ENCODE data around the gene GTPBP10. TPM values are rescaled to one million over a fixed set of nuclear protein-coding genes. Genes with fewer than 3 reads are reported as not detected.

GTPBP10 gene
- total RNA-seq = 10 to 100 TPM; 47.6 to 71.1 TPM

GRCh38 chr7:90346336-90347125 lies at the start of gene GTPBP10:
Gene GTPBP10 (plus strand): TSS chr7:90346716. CDS start chr7:90346742, 26 bp downstream.
- peak; percentile 94 to 95 for DNase-seq
- peaks cover 10 to 16% of the 10 kb centered on the region in 2 donors for H3K36me3 Mint-ChIP-seq (ENCODE audit: insufficient read depth in 2 of 2)
- peak within 1 kb of the TSS; percentile 87 to 97 for H3K4me3 Mint-ChIP-seq
- peak; percentile 94 to 95 for ATAC-seq (replicated peaks in 1 of 2)
- peaks cover 25% of the 10 kb centered on the region for H3K4me1 Mint-ChIP-seq (ENCODE audit: low read depth)
- H3K9me3 Mint-ChIP-seq = no peaks in the 10 kb centered on the region
- no peaks in the 10 kb centered on the region for H3K27me3 Mint-ChIP-seq (ENCODE audit: low read depth)
- peak within 1 kb of the TSS; percentile 98 for H3K27ac Mint-ChIP-seq

DNA sequence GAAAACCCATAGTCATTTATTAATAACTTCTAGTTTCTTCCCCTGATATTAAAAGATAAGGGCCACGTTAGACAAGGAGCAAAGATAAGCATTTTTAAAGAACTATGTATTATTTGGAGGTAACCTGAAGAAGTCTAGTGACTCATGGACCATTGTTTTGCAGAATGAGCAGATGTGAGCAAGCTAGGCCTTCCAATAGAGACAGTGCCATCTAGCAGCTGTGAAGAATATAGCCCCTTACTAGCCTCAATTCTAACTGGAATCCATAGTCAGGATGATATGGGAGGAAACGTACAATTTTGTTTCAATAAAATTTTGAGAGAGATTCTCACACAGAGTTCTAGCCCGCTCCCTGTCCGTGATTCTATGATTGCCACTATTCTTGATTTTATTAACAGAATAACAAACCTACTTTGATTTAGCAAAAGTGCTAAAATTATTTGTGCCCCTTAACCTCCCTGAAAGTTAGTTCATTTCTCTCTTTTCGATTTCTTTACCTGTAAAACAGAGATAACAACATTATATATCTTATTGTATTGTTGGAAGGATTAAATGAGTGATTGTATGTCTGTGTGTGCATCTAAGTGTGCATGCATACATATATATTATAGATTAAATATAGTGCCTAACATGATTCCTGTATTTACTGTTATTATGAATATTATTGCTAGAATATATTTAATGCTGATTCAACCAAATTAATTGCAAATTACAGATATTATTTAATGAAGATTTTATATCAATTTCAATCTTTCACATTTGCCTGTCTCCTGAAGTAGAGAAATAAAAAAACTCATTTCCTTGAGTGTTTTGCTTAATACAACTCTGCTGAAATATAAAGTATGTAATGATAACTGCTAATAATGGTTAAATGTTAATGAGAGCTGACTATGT lies 48.1 kb upstream of the GTPBP10 start:
- no peak overlapping the region for H3K4me3 Mint-ChIP-seq
- H3K27ac Mint-ChIP-seq = no peak overlapping the region
- peaks cover 3% of the 10 kb centered on the region for H3K27me3 Mint-ChIP-seq (ENCODE audit: low read depth)
- no peaks in the 10 kb centered on the region for H3K4me1 Mint-ChIP-seq (ENCODE audit: low read depth)
- peaks cover 0 to 2% of the 10 kb centered on the region in 2 donors for H3K9me3 Mint-ChIP-seq
- peaks cover 0 to 2% of the 10 kb centered on the region in 2 donors for H3K36me3 Mint-ChIP-seq (ENCODE audit: insufficient read depth in 2 of 2)
- DNase-seq (no peak), ATAC-seq (replicated peaks in 1 of 2) (peak; percentile 72 to 84)

GRCh38 chr7:90303241-90303640 lies 43.3 kb upstream of the GTPBP10 start:
- DNase-seq = no peak

DNA sequence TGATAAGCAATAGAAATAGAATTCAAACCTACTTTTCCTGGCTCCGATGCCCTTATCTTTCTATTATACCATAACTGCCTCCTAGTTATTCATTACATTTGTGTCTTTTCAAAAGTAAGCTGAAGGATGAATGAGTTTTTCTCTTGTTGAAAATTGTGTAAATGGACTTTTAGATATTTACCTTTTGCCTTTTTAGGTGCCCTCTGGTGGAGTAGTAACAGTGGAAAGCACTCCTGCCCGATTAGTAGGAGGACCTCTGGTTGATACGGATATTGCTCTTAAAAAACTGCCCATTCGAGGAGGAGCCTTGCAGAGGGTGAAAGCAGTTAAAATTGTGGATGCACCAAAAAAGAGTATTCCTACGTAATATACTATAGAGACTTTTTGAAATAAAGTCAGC lies 36.6 kb upstream of the GTPBP10 start:
- Mint-ChIP-seq H3K4me3 (no peak overlapping the region), H3K9me3 (no peaks in the 10 kb centered on the region), H3K27ac (no peak overlapping the region), H3K4me1 (ENCODE audit: low read depth) (no peaks in the 10 kb centered on the region), H3K27me3 (ENCODE audit: low read depth) (peaks cover 37% of the 10 kb centered on the region), H3K36me3 (ENCODE audit: insufficient read depth in 2 of 2) (no peaks in the 10 kb centered on the region)
- ATAC-seq (replicated peaks in 1 of 2) (no peak), DNase-seq (no peak)

More at GRCh38 chr7:90303241-90303640, 43.3 kb upstream of the GTPBP10 start:
- no peak overlapping the region for H3K27ac Mint-ChIP-seq
- no peak for ATAC-seq (replicated peaks in 1 of 2)
- H3K36me3 Mint-ChIP-seq (ENCODE audit: insufficient read depth in 2 of 2) = no peaks in the 10 kb centered on the region
- H3K4me1 Mint-ChIP-seq (ENCODE audit: low read depth) = no peaks in the 10 kb centered on the region
- H3K27me3 Mint-ChIP-seq (ENCODE audit: low read depth) = peaks cover 7% of the 10 kb centered on the region
- no peak overlapping the region for H3K4me3 Mint-ChIP-seq
- H3K9me3 Mint-ChIP-seq = no peaks in the 10 kb centered on the region

DNA sequence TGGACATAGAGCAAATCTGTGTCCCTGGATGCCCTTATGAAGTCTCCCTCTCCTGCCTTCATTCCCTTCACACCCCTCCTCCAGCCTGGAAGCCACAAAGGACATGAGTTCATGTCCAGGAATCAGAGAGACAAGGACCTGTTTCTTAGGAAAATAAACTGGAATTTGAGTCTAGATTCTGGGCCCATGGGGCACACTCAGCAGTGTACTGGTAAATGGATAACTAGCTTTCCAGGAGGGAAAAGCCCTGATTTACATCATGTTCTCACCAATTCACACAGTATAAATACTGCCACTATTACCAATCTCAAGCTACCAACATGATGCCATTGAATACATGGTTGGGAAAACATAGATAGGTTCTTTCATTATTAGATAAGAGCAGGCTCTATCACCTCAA lies 35.3 kb upstream of the GTPBP10 start:
- no peaks in the 10 kb centered on the region for H3K9me3 Mint-ChIP-seq

GRCh38 chr7:90312745-90313144 lies 33.8 kb upstream of the GTPBP10 start:
- ATAC-seq (replicated peaks in 1 of 2) (no peak), DNase-seq (no peak)
- H3K27me3 Mint-ChIP-seq (ENCODE audit: low read depth) = peaks cover 53% of the 10 kb centered on the region
- H3K4me1 Mint-ChIP-seq (ENCODE audit: low read depth) = no peaks in the 10 kb centered on the region
- H3K27ac Mint-ChIP-seq = no peak overlapping the region
- H3K36me3 Mint-ChIP-seq (ENCODE audit: insufficient read depth in 2 of 2) = no peaks in the 10 kb centered on the region
- H3K9me3 Mint-ChIP-seq = no peaks in the 10 kb centered on the region
- H3K4me3 Mint-ChIP-seq = no peak overlapping the region

More for the DNA sequence above, 35.3 kb upstream of the GTPBP10 start:
- no peak overlapping the region for H3K4me3 Mint-ChIP-seq
- H3K4me1 Mint-ChIP-seq (ENCODE audit: low read depth) = no peaks in the 10 kb centered on the region
- no peak overlapping the region for H3K27ac Mint-ChIP-seq
- ATAC-seq (replicated peaks in 1 of 2) (no peak), DNase-seq (no peak)
- H3K27me3 Mint-ChIP-seq (ENCODE audit: low read depth) = peaks cover 45% of the 10 kb centered on the region
- no peaks in the 10 kb centered on the region for H3K36me3 Mint-ChIP-seq (ENCODE audit: insufficient read depth in 2 of 2)

DNA sequence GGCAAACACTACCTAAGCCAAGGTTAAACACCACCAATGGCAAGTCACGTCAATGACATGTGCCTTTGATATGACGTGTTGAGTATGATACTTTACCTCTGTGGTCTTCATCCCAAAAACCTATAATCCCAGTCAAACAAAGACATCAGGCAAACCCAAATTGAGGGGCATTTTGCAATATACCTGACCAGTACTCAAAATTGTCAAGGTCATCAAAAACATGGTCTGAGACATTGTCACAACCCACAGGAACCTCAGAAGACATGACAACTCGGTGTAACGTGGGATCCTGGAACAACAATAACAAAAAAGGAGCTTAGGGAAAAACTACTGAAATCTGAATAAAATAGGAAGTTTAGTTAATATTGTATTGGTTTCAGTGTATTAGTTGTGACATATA lies 32.6 kb upstream of the GTPBP10 start:
- H3K27me3 Mint-ChIP-seq (ENCODE audit: low read depth) = peaks cover 61% of the 10 kb centered on the region
- ATAC-seq (replicated peaks in 1 of 2) (no peak), DNase-seq (no peak)
- H3K4me3 Mint-ChIP-seq = no peak overlapping the region
- no peak overlapping the region for H3K27ac Mint-ChIP-seq
- no peaks in the 10 kb centered on the region for H3K4me1 Mint-ChIP-seq (ENCODE audit: low read depth)
- no peaks in the 10 kb centered on the region for H3K9me3 Mint-ChIP-seq
- no peaks in the 10 kb centered on the region for H3K36me3 Mint-ChIP-seq (ENCODE audit: insufficient read depth in 2 of 2)

- Mint-ChIP-seq H3K4me1 (ENCODE audit: low read depth) (peaks cover 6% of the 10 kb centered on the region), H3K4me3 (peak overlapping the region; percentile 36 to 63), H3K9me3 (no peaks in the 10 kb centered on the region), H3K36me3 (ENCODE audit: insufficient read depth in 2 of 2) (no peaks in the 10 kb centered on the region), H3K27ac (no peak overlapping the region), H3K27me3 (ENCODE audit: low read depth) (peaks cover 71% of the 10 kb centered on the region)
- no peak for DNase-seq
- no peak for ATAC-seq (replicated peaks in 1 of 2)
Measured at GRCh38 chr7:90320014-90320413, 26.5 kb upstream of the GTPBP10 start.

DNA sequence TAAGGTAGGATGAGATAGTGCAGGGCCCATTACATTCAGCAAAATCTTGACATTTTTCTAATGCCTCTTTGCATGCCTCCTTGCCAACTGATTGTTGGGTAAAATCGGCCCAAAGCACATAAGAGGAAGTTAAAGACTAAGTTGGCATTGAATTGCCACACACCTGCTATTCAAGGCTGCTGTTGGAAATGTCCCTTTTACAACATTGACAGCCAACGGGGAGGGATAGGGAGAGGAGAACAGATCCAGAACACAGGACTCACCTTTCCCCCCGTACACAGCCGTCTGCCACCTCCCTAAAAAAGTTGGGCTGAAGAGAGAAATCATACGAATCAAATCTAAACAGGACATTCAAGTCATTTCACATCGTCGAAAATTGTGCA lies 26.1 kb upstream of the GTPBP10 start:
- H3K36me3 Mint-ChIP-seq (ENCODE audit: insufficient read depth in 2 of 2) = no peaks in the 10 kb centered on the region
- H3K4me3 Mint-ChIP-seq = peak overlapping the region; percentile 36 to 63
- DNase-seq (no peak), ATAC-seq (replicated peaks in 1 of 2) (no peak)
- peaks cover 6% of the 10 kb centered on the region for H3K4me1 Mint-ChIP-seq (ENCODE audit: low read depth)
- no peaks in the 10 kb centered on the region for H3K9me3 Mint-ChIP-seq
- H3K27ac Mint-ChIP-seq = no peak overlapping the region
- peaks cover 67% of the 10 kb centered on the region for H3K27me3 Mint-ChIP-seq (ENCODE audit: low read depth)

GRCh38 chr7:90320801-90321494 lies 25.6 kb upstream of the GTPBP10 start, which contains the start of gene FAM237B:
Gene FAM237B (minus strand): TSS chr7:90321304. CDS start chr7:90319748, 1,556 bp downstream.
- Mint-ChIP-seq H3K4me1 (ENCODE audit: low read depth) (peaks cover 6% of the 10 kb centered on the region), H3K36me3 (ENCODE audit: insufficient read depth in 2 of 2) (no peaks in the 10 kb centered on the region), H3K27ac (no peak within 1 kb of the TSS), H3K9me3 (no peaks in the 10 kb centered on the region), H3K4me3 (peak within 1 kb of the TSS; percentile 71 to 73), H3K27me3 (ENCODE audit: low read depth) (peaks cover 66% of the 10 kb centered on the region)
- ATAC-seq (replicated peaks in 1 of 2) (peak; percentile 52 to 69), DNase-seq (peak in 1 of 2 donors; percentile 14)

DNA sequence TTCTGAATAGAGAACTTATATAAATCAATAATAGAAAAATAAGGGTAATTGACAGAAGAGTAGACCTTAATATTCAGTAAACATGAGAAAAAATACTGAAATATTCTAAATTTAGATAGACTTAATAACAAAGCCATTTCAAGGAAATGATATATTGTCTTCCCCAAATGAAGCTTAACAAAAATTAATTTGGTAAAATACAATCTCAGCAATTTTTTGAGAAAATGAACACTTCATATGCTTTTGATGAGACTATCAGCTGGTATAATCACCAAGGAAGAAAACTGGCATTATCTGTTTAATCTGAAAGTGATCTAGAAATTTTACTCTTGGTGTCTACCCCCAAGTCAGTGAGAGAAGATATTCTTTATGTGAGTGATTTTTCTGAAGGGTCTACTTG lies 23.7 kb upstream of the GTPBP10 start:
- peaks cover 49% of the 10 kb centered on the region for H3K27me3 Mint-ChIP-seq (ENCODE audit: low read depth)
- DNase-seq = no peak
- H3K4me1 Mint-ChIP-seq (ENCODE audit: low read depth) = peaks cover 6% of the 10 kb centered on the region
- no peaks in the 10 kb centered on the region for H3K36me3 Mint-ChIP-seq (ENCODE audit: insufficient read depth in 2 of 2)
- H3K4me3 Mint-ChIP-seq = no peak overlapping the region
- no peak overlapping the region for H3K27ac Mint-ChIP-seq
- no peaks in the 10 kb centered on the region for H3K9me3 Mint-ChIP-seq
- ATAC-seq (replicated peaks in 1 of 2) = no peak

DNA sequence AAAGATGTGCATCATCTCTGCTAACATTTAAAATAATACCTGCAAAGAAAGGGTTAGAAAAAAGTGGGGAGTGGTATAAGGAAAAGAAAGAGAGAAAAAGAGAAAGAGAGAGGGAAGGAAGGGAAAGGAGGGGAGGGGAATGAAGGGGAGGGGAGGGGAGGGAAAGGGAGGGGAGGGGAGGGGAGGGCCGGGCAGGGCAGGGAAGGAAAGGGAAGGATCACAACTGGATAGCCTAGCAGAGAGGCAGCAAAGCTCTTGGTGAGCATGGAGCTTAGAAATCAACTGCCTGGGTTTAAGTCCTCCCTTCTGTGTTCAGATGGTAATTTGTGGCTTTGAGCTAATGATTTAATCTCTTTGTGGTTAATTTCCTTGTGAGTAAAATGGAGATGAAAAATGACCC lies 20.0 kb upstream of the GTPBP10 start:
- no peaks in the 10 kb centered on the region for H3K9me3 Mint-ChIP-seq
- no peak for DNase-seq
- peaks cover 31% of the 10 kb centered on the region for H3K27me3 Mint-ChIP-seq (ENCODE audit: low read depth)
- no peak overlapping the region for H3K4me3 Mint-ChIP-seq
- H3K4me1 Mint-ChIP-seq (ENCODE audit: low read depth) = no peaks in the 10 kb centered on the region
- H3K27ac Mint-ChIP-seq = no peak overlapping the region
- no peak for ATAC-seq (replicated peaks in 1 of 2)
- no peaks in the 10 kb centered on the region for H3K36me3 Mint-ChIP-seq (ENCODE audit: insufficient read depth in 2 of 2)

All from activated T-cell treated with anti-CD3 and anti-CD28 coated beads, Interleukin-2, amount 50 U/mL, for 72 hours (primary cell).